OCI-LY3 (cell line): Measurements from ENCODE around the gene RBM10.

ENCODE experiments used
- CTCF ChIP-seq: fragments of 200-600, 300-600 bp; sonication (generic); IDR thresholded peaks from 2 replicates; pipeline ENCODE4 v1.5.1; 2014; ENCODE audit warnings: antibody characterized with exemption, low read length, low read depth
- EZH2phosphoT487 ChIP-seq: fragments of 200-600 bp; shearing (Covaris generic); IDR thresholded peaks from 2 replicates; pipeline ENCODE4 v1.6.1; 2018; ENCODE audit warnings: antibody characterized with exemption, mixed run types, low read depth

GRCh38 chrX:47185241-47185640 lies 40.2 kb downstream of the RBM10 start:
- TF ChIP-seq CTCF (no peak), EZH2phosphoT487 (no peak)
